HepG2 (cell line): ENCODE data around the gene SPAG6. TPM values are rescaled to one million over a fixed set of nuclear protein-coding genes. Genes with fewer than 3 reads are reported as not detected.

Source experiments
- ATAC-seq: fragments of 200-7000 bp; cut with Tn5 transposase; 3 replicates; pipeline ENCODE4 v1.9.1; 2020; ENCODE audit warnings: mild to moderate bottlenecking, moderate library complexity
- BruUV-seq: library from RNA; stranded (reverse); fragments of 400-500 nt; replicated peaks from 2 replicates; lab custom pipeline; 2021; lab: Mats Ljungman, UMichigan
- CTCF ChIA-PET: fragments of 300-600 bp; formaldehyde crosslinking; extraction: SDS; loops from one replicate; lab custom pipeline; 2021; ENCODE audit warnings: low total read pairs, inconsistent platforms, low intra/inter-chr PET ratio; lab: Yijun Ruan, JAX
- POLR2A ChIA-PET: fragments of 350-600 bp; sonication (Branson Sonifier 250); formaldehyde crosslinking; loops from one replicate; lab custom pipeline; 2020; ENCODE audit warnings: antibody characterized with exemption, inconsistent platforms; lab: Yijun Ruan, JAX
- DNase-seq: peaks from one replicate; pipeline ENCODE4 v3.0.0-alpha.2; 2015; ENCODE audit warnings: low spot score
- FAIRE-seq: peaks from 3 replicates; lab custom pipeline; 2011; peaks lifted over from hg19 to GRCh38; lab: Jason Lieb, UNC
- H2AFZ ChIP-seq: one replicate; pipeline ENCODE4 v1.6.1; 2011; ENCODE audit warnings: low read length, inconsistent platforms
- H3K27ac ChIP-seq: fragments of 300-600 bp; 3 replicates; pipeline ENCODE4 v1.8.0; 2011; ENCODE audit warnings: mixed run types, mild to moderate bottlenecking, mixed read lengths, low read length, inconsistent platforms; ENCODE audit not compliant: insufficient read depth; ENCODE audit errors: extremely low read length
- H3K27me3 ChIP-seq, 2 experiments: fragments of 200-600 bp in 1 of 2; 2 replicates in 1 of 2; 3 replicates in 1 of 2; pipeline versions ENCODE4 v1.6.0 to v1.8.0; 2011; ENCODE audit warnings: low read length in 2 of 2, mild to moderate bottlenecking in 2 of 2, moderate library complexity in 2 of 2, inconsistent platforms in 1 of 2; ENCODE audit not compliant: insufficient read depth in 2 of 2, control insufficient read depth in 1 of 2
- H3K36me3 ChIP-seq, 2 experiments: fragments of 200-600 bp in 1 of 2; replicated peaks in 1 of 2; 2 replicates in 1 of 2; 3 replicates in 1 of 2; pipeline versions ENCODE4 v1.5.1 to v1.8.0; 2011; ENCODE audit warnings: low read length in 2 of 2, inconsistent platforms in 1 of 2; ENCODE audit not compliant: insufficient read depth in 2 of 2, control insufficient read depth in 1 of 2
- H3K4me1 ChIP-seq: 2 replicates; pipeline ENCODE4 v1.5.1; 2012; ENCODE audit warnings: low read length, inconsistent platforms; ENCODE audit not compliant: insufficient read depth
- H3K4me2 ChIP-seq: 2 replicates; pipeline ENCODE4 v1.6.0; 2011; ENCODE audit warnings: low read depth, low read length, inconsistent platforms
- H3K4me3 ChIP-seq, 3 experiments: fragments of 200-600 bp in 1 of 3; sonication (generic), shearing (Covaris generic) in 1 of 3; replicated peaks in 1 of 3; 2 replicates each; pipeline ENCODE4 v1.5.1; 2011 to 2016; ENCODE audit warnings: low read length in 3 of 3, inconsistent platforms in 2 of 3, low read depth in 2 of 3, mild to moderate bottlenecking in 2 of 3, control low read depth in 1 of 3, mixed read lengths in 1 of 3; ENCODE audit not compliant: insufficient read depth in 1 of 3
- H3K79me2 ChIP-seq: one replicate; pipeline ENCODE4 v1.6.1; 2011; ENCODE audit warnings: low read length, inconsistent platforms; ENCODE audit not compliant: insufficient read depth
- H3K9ac ChIP-seq: 2 replicates; pipeline ENCODE4 v1.6.0; 2011; ENCODE audit warnings: mild to moderate bottlenecking, low read depth, low read length, inconsistent platforms; ENCODE audit not compliant: insufficient read depth
- H3K9me3 ChIP-seq: 2 replicates; pipeline ENCODE4 v1.5.1; 2012; ENCODE audit warnings: mild to moderate bottlenecking, low read length
- H4K20me1 ChIP-seq: 2 replicates; pipeline ENCODE4 v1.6.0; 2011; ENCODE audit warnings: inconsistent platforms, mild to moderate bottlenecking, low read length, moderate library complexity; ENCODE audit not compliant: insufficient read depth
- ZC3H13 ChIP-seq: sonication (generic); formaldehyde crosslinking; IDR thresholded peaks from 2 replicates; pipeline ENCODE4 v1.8.1; 2023; ENCODE audit warnings: mild to moderate bottlenecking, missing genetic modification reagents, moderate library complexity
- ZNF724P ChIP-seq: sonication (generic); formaldehyde crosslinking; IDR thresholded peaks from 2 replicates; pipeline ENCODE4 v1.8.0; 2022; ENCODE audit warnings: missing genetic modification reagents, borderline replicate concordance
- WGBS: methylation state at CpG from one replicate; pipeline ENCODE4 v1.1.6; 2017; ENCODE audit warnings: low lambda C conversion rate; 5-methylcytosine and 5-hydroxymethylcytosine counted together
- in situ Hi-C: cut with HindIII; loops from 2 replicates; pipeline ENCODE4 v1.10.0; 2017; ENCODE audit warnings: low pct_unique_long_range_greater_than_20kb; ENCODE audit not compliant: extremely low pct_ligation_motif_present
- intact Hi-C: fragments of 100-400 bp; cut with micrococcal nuclease; formaldehyde crosslinking; loops from one replicate; pipeline ENCODE4 v1.10.0; 2022; ENCODE audit not compliant: unreplicated experiment
- polyA plus RNA-seq, 8 experiments: library from polyadenylated mRNA; depleted of rRNA in 3 of 8; stranded (reverse) in 7 of 8; unstranded in 1 of 8; fragments of >200 nt; fragmentation: Illumina TruSeq in 4 of 8; extraction: Trizol in 4 of 8; gene quantifications; 2 replicates each; pipeline versions ENCODE4 v1.2.1 to v1.2.3, GENCODE V29; 2011 to 2016; ENCODE audit warnings: low read depth in 4 of 8, missing spikeins in 1 of 8, mixed read lengths in 1 of 8; ENCODE audit not compliant: insufficient read depth in 1 of 8
- total RNA-seq, 5 experiments: library from RNA; depleted of rRNA; stranded (reverse); fragments of >200 nt; fragmentation: Illumina TruSeq; extraction: Trizol; gene quantifications; 2 replicates each; pipeline ENCODE4 v1.2.3, GENCODE V29; 2016; ENCODE audit warnings: low read depth in 1 of 5
- TF ChIP-seq, protein P1 (sequence below): sonication (generic); formaldehyde crosslinking; IDR thresholded peaks from 2 replicates; pipeline ENCODE4 v1.9.0; 2021; ENCODE audit warnings: missing genetic modification reagents, borderline replicate concordance
- TF ChIP-seq, protein P2 (sequence below): sonication (generic); formaldehyde crosslinking; IDR thresholded peaks from 2 replicates; pipeline ENCODE4 v1.4.0; 2020; ENCODE audit warnings: missing genetic modification reagents, borderline replicate concordance

SPAG6 gene
- total and polyA plus RNA-seq, 2 of the 13 experiments (the other 11 are each of a cell fraction or from before 2014, with no cell fraction given) = not detected

DNA sequence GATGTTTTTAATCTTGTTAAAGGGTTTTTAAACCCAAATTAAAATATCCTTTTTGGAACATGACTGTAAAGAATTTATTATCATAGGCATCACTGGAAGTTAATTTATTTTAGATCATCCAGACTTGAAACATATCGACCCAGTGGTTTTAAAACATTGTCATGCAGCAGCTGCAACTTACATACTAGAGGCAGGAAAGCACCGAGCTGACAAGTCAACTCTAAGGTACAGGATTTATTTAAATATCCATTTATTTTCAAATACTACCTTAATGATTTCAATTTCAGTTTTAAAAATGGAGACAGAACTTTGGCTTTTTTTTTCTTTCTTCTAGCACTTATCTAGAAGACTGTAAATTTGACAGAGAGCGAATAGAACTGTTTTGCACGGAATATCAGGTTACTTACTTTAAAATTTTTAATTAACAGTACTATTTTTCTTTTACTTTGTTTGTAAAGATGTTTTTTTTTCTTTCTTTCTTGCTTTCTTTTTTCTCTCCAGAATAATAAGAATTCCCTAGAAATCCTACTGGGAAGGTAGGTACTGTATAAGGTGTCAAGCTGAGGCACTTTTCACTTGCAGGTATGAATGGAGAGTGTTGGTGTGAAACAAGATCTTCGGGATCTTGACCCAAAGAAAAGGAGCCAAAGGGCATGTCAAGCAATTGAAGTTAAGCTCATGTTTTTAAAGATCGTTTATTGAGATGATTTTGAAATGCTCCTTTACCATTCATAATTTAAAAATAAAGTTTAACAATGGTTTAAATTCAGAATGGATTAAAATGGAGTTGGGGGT lies 27.3 kb upstream of the SPAG6 start:
- H3K4me2 ChIP-seq = peak overlapping the region; percentile 80
- CTCF ChIA-PET = no interaction called here
- no TSS peak for BruUV-seq

DNA sequence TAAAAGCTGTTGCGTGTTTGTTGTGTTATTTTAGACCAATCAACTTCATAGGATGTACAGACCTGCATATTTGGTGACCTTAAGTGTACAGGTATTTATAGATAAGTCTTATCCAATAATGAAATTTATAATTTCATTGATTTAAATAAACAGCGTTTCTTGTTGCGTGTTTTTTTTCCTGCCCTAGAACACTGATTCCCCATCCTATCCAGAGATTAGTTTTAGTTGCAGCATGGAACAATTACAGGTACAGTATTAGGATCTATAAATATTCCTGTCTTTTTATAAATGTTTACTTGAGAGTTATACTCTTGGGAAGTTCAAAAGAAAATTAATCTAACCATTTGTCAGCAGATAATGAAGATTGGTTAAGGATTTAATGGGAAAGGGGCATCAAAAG lies 26.5 kb upstream of the SPAG6 start:
- no peak overlapping the region for H3K27ac ChIP-seq
- H4K20me1 ChIP-seq = peaks cover 17% of the 10 kb centered on the region
- POLR2A ChIA-PET = no interaction called here
- 96% methylated on average over 3 of the region's 3 CpGs for WGBS
- DNase-seq = no peak
- CTCF ChIA-PET = no interaction called here
- H3K4me3 ChIP-seq = no peak overlapping the region
- no peak for ATAC-seq
- no peak overlapping the region for H3K9ac ChIP-seq
- peaks cover 51% of the 10 kb centered on the region for H3K4me1 ChIP-seq
- no TSS peak for BruUV-seq
- no peak overlapping the region for H2AFZ ChIP-seq
- TF ChIP-seq, protein P1, sequence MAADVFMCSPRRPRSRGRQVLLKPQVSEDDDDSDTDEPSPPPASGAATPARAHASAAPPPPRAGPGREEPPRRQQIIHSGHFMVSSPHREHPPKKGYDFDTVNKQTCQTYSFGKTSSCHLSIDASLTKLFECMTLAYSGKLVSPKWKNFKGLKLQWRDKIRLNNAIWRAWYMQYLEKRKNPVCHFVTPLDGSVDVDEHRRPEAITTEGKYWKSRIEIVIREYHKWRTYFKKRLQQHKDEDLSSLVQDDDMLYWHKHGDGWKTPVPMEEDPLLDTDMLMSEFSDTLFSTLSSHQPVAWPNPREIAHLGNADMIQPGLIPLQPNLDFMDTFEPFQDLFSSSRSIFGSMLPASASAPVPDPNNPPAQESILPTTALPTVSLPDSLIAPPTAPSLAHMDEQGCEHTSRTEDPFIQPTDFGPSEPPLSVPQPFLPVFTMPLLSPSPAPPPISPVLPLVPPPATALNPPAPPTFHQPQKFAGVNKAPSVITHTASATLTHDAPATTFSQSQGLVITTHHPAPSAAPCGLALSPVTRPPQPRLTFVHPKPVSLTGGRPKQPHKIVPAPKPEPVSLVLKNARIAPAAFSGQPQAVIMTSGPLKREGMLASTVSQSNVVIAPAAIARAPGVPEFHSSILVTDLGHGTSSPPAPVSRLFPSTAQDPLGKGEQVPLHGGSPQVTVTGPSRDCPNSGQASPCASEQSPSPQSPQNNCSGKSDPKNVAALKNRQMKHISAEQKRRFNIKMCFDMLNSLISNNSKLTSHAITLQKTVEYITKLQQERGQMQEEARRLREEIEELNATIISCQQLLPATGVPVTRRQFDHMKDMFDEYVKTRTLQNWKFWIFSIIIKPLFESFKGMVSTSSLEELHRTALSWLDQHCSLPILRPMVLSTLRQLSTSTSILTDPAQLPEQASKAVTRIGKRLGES (CRISPR knock-in tag) = no peak
- TF ChIP-seq ZNF724P (CRISPR knock-in tag) = no peak
- TF ChIP-seq, protein P2, sequence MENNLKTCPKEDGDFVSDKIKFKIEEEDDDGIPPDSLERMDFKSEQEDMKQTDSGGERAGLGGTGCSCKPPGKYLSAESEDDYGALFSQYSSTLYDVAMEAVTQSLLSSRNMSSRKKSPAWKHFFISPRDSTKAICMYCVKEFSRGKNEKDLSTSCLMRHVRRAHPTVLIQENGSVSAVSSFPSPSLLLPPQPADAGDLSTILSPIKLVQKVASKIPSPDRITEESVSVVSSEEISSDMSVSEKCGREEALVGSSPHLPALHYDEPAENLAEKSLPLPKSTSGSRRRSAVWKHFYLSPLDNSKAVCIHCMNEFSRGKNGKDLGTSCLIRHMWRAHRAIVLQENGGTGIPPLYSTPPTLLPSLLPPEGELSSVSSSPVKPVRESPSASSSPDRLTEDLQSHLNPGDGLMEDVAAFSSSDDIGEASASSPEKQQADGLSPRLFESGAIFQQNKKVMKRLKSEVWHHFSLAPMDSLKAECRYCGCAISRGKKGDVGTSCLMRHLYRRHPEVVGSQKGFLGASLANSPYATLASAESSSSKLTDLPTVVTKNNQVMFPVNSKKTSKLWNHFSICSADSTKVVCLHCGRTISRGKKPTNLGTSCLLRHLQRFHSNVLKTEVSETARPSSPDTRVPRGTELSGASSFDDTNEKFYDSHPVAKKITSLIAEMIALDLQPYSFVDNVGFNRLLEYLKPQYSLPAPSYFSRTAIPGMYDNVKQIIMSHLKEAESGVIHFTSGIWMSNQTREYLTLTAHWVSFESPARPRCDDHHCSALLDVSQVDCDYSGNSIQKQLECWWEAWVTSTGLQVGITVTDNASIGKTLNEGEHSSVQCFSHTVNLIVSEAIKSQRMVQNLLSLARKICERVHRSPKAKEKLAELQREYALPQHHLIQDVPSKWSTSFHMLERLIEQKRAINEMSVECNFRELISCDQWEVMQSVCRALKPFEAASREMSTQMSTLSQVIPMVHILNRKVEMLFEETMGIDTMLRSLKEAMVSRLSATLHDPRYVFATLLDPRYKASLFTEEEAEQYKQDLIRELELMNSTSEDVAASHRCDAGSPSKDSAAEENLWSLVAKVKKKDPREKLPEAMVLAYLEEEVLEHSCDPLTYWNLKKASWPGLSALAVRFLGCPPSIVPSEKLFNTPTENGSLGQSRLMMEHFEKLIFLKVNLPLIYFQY (CRISPR knock-in tag) = no peak
- in situ Hi-C loops = loop anchor here (10.0 to 25.0 kb wide), 3 partner anchors 314 to 806 kb away; partner anchors contain the start of genes DNAJC1 and PIP4K2A
- intact Hi-C loops = loop anchor here (5.0 kb wide), 1 partner anchor 119 kb away; no protein-coding TSS in a partner anchor
- H3K4me2 ChIP-seq = no peak overlapping the region
- H3K79me2 ChIP-seq = peaks cover 28% of the 10 kb centered on the region
- no peak for FAIRE-seq
- peaks cover 0 to 20% of the 10 kb centered on the region in 2 experiments; a peak in 3 of 5 replicates for H3K27me3 ChIP-seq
- H3K36me3 ChIP-seq = no peaks in the 10 kb centered on the region
- H3K9me3 ChIP-seq = no peaks in the 10 kb centered on the region

More for the DNA sequence above, 27.3 kb upstream of the SPAG6 start:
- peak overlapping the region in 2 of 3 experiments; percentile 78 to 82; a peak in 2 of 6 replicates for H3K4me3 ChIP-seq
- FAIRE-seq (no peak), DNase-seq (no peak), ATAC-seq (no peak)
- TF ChIP-seq ZC3H13 = no peak
- in situ Hi-C loops = loop anchor here (10.0 to 25.0 kb wide), 3 partner anchors 313 to 806 kb away; partner anchors contain the start of genes DNAJC1 and PIP4K2A
- peaks cover 0 to 20% of the 10 kb centered on the region in 2 experiments; a peak in 3 of 5 replicates for H3K27me3 ChIP-seq
- H3K9me3 ChIP-seq = no peaks in the 10 kb centered on the region
- peaks cover 43% of the 10 kb centered on the region for H3K4me1 ChIP-seq
- no peaks in the 10 kb centered on the region for H3K36me3 ChIP-seq
- intact Hi-C loops = loop anchor here (2.0 to 5.0 kb wide), 2 partner anchors 119 to 315 kb away; partner anchors contain the start of gene DNAJC1
- no peak overlapping the region for H3K9ac ChIP-seq
- H4K20me1 ChIP-seq = peaks cover 10% of the 10 kb centered on the region; the same call in 1 of the 2 replicates
- POLR2A ChIA-PET = interaction anchor here (1.0 kb wide), 1 partner anchor 22 kb away, joined by 4 read pairs; no protein-coding TSS in a partner anchor
- H2AFZ ChIP-seq = no peak overlapping the region
- peaks cover 20% of the 10 kb centered on the region for H3K79me2 ChIP-seq
- 86% methylated on average over 6 of the region's 6 CpGs for WGBS
- H3K27ac ChIP-seq = no peak overlapping the region
